ENCODE measurements around the gene PAGE4.

PAGE4 gene

DNA sequence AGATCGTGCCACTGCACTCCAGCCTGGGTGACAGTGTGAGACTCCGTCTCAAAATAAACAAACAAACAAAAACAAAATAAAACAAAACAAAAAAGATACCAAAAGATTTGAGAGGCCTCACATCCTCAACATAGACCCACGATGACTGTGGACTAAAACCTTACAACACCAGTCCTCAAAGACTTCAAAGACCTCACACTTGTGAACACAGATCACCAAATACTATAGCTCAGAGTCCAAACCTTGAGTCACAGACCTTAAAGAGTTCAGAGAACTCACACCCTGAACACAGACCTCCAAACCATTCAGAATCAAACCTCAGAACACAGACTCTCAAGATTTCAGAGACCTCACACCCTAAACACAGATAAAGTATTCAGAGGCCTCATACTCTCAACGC is 12.7 kb upstream of the PAGE4 start:
- TF ChIP-seq, protein P1, sequence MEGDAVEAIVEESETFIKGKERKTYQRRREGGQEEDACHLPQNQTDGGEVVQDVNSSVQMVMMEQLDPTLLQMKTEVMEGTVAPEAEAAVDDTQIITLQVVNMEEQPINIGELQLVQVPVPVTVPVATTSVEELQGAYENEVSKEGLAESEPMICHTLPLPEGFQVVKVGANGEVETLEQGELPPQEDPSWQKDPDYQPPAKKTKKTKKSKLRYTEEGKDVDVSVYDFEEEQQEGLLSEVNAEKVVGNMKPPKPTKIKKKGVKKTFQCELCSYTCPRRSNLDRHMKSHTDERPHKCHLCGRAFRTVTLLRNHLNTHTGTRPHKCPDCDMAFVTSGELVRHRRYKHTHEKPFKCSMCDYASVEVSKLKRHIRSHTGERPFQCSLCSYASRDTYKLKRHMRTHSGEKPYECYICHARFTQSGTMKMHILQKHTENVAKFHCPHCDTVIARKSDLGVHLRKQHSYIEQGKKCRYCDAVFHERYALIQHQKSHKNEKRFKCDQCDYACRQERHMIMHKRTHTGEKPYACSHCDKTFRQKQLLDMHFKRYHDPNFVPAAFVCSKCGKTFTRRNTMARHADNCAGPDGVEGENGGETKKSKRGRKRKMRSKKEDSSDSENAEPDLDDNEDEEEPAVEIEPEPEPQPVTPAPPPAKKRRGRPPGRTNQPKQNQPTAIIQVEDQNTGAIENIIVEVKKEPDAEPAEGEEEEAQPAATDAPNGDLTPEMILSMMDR (conservative IDR thresholded peaks at IDR 0.05) = no peak
- no peak overlapping the region for H3K27ac ChIP-seq

DNA sequence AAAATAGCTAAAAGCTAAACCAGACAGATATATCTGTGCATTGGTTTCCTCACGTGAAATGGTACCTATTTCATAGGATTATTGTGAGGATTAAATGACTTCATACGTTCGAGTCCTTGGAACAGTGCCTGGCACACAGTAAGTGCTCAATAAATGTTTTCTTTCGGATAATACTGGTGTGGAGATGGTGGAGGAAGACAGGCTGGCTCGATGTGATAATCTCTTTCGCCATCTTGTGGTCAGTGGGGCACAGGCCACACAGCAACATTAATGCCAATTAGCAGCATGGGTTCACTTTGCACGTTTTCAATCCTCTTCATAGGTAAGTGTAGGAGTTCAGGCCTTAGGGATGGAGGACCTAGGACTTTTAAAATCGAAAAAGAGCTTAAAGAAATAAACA is 9.3 kb downstream of the PAGE4 start:
- no peak overlapping the region for H3K27ac ChIP-seq
- TF ChIP-seq, protein P1 (conservative IDR thresholded peaks at IDR 0.05) = peak; percentile 71

- no peak overlapping the region for H3K27ac ChIP-seq
Measured at GRCh38 chrX:49840679-49841078, 11.6 kb downstream of the PAGE4 start.

DNA sequence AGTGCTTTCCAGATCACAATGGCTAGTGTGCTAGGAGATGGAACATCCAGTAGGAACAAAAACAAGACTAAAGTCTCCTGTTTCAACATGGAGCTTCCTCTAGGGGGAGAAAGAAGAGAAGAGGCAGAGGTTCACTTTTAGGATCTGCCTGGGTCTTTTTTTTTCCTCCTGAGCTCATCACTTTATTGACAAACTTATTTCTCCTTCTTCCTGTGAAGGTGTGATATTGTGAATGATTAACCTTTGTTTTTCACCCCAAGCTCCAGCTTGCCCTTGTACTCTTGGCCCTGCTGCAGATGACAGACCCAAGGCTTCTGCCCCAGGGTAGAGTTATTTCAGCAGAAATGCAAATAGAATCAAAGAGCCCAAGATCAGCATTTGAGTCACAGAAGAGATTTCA is 13.5 kb downstream of the PAGE4 start:
- TF ChIP-seq, protein P1 (conservative IDR thresholded peaks at IDR 0.05) = no peak
- H3K27ac ChIP-seq = no peak overlapping the region

More at GRCh38 chrX:49840679-49841078, 11.6 kb downstream of the PAGE4 start:
- TF ChIP-seq, protein P1 (conservative IDR thresholded peaks at IDR 0.05) = peak; percentile 62

- TF ChIP-seq, protein P1 (conservative IDR thresholded peaks at IDR 0.05) = no peak
Measured at GRCh38 chrX:49844611-49845010, 15.5 kb downstream of the PAGE4 start.

GRCh38 chrX:49845701-49846403 is 16.7 kb downstream of the PAGE4 start:
- H3K27ac ChIP-seq = no peak overlapping the region
- TF ChIP-seq, protein P1 (conservative IDR thresholded peaks at IDR 0.05) = no peak

More at GRCh38 chrX:49844611-49845010, 15.5 kb downstream of the PAGE4 start:
- no peak overlapping the region for H3K27ac ChIP-seq

GRCh38 chrX:49846522-49846921 is 17.4 kb downstream of the PAGE4 start:
- TF ChIP-seq, protein P1 (conservative IDR thresholded peaks at IDR 0.05) = no peak

More at GRCh38 chrX:49846522-49846921, 17.4 kb downstream of the PAGE4 start:
- no peak overlapping the region for H3K27ac ChIP-seq

Data from VCaP (cell line).